DMS 273 (cell line): ENCODE measurements around the gene ELL.

Experiments
- DNase-seq: peaks from one replicate; lab custom pipeline; 2025; ENCODE audit not compliant: unreplicated experiment; lab: John Stamatoyannopoulos, UW

The ELL gene

DNA sequence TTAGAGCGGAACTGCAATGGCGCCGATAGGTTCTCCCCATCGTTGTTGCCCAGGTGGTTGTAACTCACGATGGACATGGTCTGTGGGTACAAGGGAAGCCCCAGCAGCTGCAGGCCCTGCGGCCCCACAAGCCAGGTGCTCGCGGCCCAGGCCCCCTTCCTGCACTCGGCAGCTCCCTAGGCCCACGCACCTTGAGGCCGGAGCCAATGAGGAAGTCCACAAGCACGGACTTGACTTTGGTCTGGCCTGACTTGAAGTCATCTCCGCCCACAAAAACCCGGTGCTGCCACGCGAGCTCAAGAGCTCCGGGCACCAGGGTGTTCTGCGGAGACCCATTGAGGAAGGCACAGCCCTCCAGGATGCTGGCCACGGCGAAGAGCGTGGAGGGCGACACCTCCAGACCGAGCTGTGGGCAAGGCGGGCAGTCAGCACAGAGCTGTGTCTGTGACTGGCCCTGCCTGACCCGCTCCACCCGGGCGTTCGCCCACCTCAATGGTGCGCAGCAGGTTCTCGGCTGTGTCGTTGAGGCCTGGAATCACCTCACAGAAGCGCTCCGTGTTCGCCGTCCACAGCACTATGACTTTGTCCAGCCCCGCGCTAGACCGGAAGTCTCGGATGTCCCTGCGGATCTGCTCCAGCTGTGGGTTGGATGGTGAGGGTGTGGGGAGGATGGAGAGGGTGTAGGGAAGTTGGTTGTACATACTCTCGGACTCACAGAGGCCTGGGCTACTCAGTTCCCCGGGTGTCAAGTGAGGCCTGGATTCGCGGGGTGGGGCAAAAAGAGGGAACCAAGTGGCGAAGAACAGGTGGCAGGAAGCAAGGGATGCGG is 85.8 kb downstream of the ELL start:
- DNase-seq = no peak

DNA sequence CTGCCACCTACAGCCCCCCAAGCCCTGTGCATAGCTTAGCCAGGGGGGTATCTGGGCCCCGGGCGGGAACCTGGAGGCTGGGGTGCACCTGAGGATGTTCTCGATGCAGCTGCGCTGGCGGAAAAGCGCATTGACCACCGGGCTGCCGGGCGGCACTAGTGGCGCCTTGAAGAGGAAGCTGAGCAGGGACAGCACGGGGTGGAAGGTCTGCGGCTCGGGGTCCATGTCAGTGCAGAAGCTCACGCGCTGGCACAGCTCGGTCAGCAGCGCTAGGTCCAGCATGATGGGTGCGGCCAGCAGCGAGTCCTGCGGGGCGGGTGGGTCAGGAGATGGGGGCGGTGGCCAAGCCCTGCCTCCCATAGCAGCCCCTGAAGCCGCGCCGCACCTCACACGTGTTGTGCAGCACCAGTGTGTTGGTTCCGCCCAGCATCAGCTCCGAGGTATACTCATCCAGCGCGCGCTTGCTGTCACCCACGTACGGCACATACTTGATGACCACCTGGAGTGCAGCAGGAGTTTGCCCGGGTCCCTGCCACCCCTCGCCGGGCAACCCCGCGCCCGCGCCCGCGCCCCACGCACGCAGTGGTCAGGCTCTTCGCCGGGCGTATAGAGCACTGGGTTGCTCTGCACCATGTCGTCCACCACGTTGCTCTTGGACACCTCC is 86.6 kb downstream of the ELL start:
- no peak for DNase-seq

DNA sequence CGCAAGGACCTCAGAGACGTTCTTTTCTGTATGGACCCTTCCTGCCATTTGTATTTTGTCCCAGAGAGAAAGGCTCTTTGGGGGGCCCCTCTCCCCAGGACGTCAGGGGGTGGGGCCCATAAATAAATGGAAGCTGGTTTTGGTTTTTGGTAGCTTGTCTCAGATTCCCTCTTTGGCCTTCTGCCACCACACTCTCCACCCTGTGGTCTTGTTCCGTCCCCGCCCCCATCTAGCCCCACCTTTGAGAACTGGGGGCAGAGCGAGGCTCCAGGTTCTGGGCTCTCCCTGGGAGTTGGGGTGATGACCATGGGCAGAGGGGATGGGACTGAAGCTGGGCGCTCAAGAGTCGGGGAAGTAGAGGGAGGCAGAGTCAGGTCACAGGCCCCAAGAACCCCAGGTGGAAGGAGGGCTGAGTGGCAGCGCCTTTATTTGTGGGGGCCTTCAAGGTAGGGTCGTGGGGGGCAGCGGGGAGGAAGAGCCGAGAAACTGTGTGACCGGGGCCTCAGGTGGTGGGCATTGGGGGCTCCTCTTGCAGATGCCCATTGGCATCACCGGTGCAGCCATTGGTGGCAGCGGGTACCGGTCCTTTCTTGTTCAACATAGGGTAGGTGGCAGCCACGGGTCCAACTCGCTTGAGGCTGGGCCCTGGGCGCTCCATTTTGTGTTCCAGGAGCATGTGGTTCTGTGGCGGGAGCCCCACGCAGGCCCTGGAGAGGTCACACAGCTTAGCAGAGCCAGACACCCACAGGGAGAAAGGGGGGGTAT is 87.3 kb downstream of the ELL start:
- DNase-seq = peak; percentile 46

DNA sequence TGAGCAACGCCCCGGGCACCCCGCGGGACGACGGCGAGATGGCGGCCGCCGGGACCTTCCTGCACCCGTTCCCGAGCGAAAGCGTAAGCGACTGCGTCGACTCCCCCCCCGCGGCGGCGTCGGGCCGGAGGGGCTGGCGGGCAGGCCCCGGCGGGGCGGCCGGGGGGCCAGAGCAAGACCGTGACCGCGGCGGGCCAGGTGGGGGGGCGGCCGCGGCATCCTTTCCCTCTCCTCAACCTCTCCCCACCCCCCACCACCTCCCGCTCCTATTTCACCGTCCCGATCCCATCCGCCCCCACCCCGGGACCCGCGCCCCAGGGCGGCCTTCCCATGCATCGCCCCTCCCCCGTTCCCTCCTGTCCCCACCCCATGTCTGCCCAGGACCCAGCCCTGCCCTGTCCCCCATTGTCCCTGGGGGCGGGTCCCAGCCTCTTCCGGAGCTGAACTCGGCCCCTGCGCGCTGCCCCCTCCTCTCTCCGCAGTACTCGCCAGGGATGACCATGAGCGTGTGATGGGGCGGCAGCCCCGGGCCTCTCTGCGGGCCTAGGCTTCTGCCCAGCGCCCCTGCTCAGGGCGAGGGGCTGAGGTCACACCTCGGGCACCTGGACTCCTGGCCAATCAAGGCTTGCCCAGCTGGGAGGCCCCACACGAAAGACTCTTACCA is 88.0 kb downstream of the ELL start:
- no peak for DNase-seq

DNA sequence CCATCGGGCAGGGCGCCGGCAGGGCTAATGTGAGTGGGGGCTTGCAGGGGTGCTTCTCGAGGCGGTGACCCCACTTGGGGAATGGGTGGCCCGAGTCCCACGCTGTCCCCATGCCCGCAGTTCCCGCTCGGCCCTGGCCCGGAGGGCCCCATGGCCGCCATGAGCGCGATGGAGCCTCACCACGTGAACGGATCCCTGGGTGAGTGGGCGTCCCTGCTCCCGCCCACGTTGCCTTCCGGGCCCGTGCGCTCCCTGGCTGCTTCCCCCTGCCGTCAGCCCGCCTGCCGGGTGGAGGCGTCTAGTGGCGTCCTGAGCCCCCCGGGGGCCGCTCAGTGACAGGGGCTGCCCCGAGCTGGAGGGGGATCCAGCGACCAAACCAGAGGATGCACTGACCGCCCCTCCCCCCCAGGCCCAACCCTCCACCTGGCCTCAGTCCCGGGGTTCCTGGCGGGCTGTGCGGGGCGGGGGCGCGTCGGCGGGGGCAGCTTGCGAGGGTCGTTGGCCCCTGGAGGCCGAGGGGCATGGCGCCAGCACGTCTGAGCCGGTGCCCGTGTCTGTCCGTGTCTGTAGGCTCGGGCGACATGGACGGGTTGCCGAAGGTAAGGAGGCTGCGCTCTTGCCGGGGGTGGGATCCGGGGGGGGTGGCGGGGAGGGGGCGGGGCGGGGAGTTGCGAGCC is 88.7 kb downstream of the ELL start:
- no peak for DNase-seq

DNA sequence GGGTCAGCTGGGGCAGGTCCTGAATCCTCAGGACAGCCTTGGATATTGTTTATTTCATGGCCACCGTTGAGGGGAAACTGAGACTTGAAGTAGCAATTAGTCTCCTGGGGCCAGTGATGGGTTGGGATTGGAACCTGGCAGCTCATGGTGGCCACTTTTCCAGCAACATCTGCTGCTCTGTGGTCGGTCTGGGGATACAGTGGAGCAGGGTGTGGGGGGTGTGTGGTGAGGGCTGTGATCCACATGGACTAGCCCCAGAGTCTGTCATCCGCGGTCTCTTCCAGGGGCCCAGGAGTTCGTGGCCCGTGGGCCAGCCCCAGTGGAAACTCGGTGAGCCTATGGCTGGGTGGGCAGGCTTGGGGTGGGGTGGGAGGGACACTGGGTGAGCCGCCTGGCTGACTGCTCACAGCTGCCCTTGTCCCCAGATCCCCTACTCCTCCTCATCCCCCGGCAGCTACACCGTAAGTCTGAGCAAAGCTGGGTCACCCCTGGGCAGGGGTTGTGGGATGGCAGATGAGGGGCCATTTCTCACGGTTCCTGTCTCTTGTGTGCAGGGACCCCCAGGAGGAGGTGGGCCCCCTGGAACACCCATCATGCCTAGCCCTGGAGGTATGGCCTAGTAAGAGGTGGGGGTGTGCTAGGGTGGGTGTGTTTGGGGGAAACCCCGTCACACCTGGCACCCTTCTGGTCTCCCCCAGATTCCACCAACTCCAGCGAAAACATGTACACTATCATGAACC is 89.4 kb downstream of the ELL start:
- peak; percentile 41 for DNase-seq

DNA sequence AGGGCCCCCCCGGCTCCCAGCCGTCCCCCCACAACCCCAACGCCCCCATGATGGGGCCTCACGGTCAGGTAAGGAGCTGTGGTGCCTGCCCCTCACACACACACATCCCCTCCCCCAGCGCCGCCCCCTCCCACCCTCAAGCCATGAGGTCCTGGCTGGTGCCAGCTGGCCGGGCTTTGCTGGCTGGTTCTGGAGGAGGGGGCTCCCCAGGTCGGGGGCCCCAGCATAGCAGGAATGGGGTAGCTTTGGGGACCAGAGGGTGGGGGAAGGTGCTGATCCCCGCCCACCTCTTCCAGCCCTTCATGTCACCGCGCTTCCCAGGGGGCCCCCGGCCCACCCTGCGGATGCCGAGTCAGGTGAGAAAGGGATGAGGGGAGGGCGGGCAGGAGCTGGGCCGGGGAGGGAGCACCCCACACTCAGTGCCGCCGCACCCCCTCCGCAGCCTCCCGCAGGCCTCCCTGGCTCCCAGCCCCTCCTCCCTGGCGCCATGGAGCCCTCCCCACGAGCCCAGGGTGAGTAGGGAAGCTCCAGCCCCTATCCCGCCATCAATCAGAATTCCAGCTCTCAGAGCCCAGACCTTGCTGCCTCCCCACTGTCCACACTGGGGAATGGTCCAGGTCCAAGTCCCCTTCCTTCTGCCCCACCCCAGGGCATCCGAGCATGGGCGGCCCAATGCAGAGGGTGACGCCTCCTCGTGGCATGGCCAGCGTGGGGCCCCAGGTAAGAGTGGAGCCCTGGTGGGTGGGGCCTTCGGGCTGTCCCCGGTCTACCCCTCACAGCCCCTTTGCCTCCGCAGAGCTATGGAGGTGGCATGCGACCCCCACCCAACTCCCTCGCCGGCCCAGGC is 90.3 kb downstream of the ELL start:
- DNase-seq = peak; percentile 39

DNA sequence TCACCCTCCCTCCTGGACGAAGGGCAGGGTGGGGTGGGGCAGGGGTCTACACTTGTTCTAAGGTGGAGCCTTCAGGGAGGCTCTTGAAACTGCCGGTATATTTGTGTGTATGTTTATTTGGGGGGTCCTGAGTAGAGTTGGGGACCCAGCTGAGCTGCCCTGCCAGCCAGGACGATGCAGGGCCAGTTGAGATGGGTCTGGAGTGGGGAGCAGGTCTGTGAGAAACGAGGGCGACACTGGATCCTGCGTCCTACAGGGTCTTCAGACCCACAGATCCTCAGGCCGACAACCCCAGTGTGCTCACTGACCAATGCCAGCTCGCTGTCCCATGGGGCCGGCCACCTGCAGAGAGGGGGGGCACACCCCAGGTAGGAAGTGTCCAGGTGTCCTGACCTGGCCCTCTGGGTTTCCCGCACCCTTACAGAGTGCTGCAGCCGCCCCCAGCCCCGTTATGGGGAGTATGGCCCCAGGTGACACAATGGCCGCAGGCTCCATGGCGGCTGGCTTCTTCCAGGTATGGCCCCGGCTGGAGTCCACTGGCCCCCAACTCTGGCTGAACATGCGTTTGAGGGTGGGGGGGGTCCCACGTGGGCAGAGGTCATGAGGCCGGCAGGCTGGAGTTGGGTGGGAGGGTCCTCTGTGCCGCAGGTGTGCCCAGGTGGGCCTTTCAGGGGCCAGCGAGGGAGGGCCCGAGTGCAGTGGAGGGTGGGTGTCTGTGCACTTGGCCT is 91.3 kb downstream of the ELL start:
- no peak for DNase-seq

DNA sequence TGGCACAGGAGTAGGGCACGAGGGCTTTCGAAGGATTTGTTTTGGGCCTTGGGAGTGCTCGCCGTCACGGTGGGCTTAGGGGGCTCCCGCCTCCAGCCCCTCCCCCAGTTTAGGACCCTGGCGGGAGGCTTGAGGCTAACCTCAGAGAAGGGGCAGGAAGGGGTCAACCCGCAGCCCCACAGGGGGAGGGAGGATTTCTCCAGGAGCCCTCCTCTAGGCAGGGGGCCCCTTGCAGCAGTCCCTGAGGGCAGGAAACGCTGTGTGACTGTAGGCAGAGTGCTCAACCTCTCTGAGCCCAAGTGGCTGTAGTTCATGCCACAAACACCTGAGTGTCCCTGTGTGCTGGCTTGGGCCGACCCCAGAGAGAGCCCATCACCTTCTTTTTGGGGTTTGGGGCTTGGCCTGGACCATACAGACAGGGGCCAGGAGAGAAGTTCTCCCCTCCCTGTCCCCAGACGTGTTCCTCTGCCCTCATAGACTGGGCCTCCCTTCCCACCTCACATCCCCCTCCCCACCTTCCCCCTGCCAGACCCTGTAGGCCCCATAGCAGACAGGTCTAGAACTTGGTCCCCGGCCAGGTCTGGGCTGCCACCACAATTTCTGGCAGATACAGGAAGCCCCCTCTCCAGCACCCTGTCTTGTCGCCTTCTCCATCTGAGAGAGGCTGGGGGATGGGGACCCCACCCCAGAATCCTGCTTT is 92.0 kb downstream of the ELL start:
- no peak for DNase-seq

DNA sequence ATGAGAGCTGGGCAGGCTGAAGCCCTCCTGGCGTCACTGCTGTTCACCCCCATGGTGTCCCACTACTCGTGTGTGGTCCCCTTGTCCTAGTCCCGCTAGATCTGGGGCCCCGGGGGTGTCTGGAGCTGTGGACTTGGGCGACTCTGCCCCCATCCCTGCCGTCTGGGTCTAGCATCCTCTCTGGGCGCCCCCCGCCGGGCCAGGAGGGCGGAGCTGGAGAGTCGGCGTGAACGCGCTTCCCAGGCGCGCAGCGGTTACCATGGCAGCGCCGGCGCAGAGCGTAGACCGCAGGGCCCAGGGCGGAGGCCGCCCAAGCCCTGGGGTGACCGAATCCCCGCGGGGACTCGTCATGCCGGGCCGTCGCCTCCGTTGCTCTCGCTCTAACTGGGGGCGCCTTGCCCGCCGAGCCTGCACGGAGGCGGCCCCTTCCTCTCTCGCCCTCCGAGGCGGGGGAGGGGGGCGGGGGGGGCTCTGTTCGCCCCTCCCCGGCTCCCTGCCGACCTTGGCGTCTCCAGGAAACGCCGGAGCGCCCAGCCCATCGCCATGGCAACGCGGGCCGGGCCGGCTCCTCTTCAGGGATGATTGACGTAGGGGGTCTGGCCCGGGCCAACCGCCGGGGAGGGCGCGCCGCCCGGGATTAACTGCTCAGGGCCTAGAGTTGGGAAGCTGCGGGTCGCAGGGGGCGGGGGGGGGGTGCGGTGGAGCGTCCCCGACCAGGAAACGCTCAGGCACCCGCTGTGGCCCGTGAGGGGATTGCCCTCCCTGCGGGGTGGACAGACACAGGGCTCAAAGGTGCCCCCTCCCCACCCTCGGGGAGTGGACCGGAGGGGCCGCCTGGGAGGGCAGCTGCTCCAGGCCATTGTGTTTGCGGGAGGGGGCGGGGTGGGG is 92.8 kb downstream of the ELL start:
- DNase-seq = peak; percentile 96

DNA sequence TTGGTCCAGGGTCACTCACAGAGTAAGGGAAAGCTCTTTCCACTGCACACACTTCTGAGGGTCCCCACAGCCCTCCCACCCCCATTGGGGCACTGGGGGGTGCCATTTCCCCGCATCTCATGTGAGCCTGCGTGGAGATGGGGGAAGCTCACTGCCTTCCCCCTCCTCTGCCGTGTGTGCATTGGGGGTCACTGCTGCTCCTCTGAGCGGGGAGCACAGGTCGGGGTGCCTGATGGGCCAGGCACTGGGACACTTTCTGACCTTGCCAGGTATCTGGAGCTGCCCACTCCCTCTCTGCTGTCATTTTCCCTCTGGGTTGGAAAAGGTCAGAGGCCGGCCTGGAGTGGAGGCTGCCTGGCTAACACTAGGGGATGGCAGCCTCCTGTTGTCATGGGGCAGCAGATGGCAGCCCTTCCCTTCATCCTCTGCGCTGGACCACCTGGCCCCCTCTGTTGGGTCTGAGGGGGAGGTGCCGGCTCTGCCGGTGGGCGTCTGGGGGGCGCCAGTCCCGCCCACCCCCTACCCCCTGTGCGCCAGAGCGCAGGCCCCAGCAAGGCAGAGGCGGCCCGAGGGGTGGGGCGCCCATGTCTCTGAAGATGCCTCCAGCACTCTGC is 93.6 kb downstream of the ELL start:
- DNase-seq = peak; percentile 84

DNA sequence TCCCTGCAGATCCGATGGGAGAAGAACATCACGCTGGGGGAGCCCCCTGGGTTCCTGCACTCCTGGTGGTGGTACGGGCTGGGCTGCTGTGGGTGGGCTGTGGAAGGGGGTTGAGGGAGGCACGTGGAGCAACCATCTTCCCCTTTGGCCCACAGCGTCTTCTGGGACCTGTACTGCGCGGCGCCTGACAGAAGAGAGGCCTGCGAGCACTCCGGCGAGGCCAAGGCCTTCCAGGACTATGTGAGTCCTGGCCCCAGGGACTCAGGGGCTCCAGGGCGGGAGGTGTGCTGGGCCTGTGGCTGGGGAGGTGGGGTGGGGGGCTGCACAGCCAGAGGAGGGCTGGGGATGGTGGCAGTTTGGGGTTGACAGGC is 94.1 kb downstream of the ELL start:
- no peak for DNase-seq

DNA sequence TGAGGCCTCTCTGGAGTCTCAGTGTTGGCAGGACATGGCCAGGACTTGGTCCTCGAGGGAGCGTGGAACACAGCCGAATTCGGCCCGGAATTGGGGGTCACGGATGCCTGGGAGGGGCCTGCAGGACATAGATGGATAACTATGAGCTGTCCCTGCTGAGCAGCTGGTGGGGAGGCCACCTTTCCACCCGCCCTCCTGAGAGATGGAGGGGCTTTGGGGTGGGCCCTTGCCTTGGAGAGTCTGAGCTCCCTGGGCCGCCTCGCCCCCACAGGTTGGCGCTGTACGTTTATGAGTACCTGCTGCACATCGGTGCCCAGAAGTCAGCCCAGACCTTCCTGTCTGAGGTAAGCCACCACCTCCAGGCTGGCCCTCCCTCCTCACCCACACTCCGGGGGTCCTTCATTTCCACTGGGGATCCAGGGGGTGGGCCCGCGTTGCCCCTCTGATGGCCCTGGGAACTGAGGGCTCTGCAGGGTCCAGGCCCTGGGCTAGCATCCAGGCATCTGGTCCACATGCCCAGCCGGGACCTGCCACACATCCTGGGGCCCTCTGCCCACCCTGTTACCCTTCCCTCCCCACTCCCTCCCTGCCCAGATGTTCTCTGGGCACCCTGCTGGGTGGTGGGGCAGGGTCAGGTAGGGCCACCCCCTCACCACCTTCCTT is 94.7 kb downstream of the ELL start:
- DNase-seq = peak; percentile 41

DNA sequence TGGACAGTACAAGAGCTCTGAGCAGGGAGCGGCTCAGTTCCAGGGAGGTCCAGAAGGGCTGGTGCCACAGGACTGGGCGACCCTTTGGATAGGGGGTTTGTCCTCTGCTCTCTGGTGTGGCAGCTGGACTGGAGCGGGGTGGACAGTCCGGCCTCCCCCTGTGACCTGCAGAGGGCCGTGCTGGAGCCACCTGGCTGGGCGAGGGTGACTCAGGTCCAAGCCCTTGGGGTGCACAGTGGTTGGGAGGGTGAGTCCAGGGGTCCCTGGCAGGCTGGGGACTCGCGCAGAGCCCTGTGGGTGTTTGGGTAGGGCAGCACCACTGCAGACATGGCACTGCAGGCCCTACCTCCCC is 95.5 kb downstream of the ELL start:
- DNase-seq = no peak

DNA sequence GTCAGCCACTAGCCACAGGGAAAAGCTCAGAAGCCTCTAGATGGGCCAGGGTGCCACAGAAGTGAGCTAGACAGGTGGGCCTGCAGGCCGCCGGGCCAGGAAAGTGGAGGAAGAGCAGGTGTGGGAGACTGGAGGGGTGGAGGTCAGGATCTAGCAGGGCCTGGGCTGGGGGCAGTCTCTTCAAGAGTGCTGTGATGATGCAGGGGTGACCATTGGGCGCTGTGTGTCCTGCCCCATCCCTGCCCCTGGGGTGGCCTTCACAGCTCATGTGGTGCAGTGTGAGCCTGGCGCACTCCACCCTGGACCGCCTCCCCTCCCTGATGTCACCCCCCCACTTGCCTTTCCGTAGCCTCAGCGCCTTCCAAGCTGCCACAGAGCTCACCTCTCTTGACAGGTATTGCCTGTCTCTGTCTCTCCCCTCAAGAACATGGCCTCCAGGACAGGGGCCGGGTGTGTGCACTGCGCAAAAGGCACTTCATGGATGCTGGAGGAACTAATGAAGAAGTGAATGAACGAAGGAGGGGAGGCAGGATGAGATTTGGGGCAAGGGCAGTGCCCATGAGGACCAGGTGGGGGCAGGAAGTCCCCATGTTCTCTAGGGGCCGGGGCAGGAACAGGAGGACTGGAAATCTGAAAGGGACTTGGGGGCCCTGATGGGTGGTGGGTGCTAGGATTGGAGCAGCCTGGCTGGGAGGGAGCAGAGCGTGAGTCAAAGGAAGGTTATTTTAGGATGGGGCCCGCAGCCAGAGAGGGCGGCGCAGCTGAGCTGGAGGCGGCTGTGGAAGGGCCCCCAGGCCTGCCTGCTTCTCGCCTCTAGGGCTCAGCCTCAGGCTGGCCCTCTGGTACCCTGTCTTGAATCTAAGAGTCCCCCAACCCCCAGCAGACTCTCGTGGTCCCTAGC is 96.1 kb downstream of the ELL start:
- DNase-seq = peak; percentile 67
